H9 (cell line): ENCODE results near the gene AMBRA1. TPM values are rescaled to one million over a fixed set of nuclear protein-coding genes. Genes with fewer than 3 reads are reported as not detected.
A peak's percentile ranks its signal among the peaks of the same experiment; 100 is the strongest.

Source experiments
- DNase-seq: peaks from one replicate; pipeline ENCODE4 v3.0.0-alpha.2; 2017
- H2AFZ ChIP-seq: one replicate; pipeline ENCODE4 v1.6.1; 2013; ENCODE audit warnings: mild to moderate bottlenecking, low read length, control low read depth, moderate library complexity
- H2AK5ac ChIP-seq: 2 replicates; pipeline ENCODE4 v1.6.1; 2013; ENCODE audit warnings: low read length, control low read depth, mixed read lengths; ENCODE audit not compliant: insufficient read length
- H2BK120ac ChIP-seq: one replicate; pipeline ENCODE4 v1.6.1; 2013; ENCODE audit warnings: low read depth, mild to moderate bottlenecking, low read length, control low read depth, inconsistent platforms; ENCODE audit not compliant: poor library complexity, severe bottlenecking
- H2BK12ac ChIP-seq: 2 replicates; pipeline ENCODE4 v1.6.1; 2013; ENCODE audit warnings: low read length, control low read depth, mixed read lengths, low read depth; ENCODE audit not compliant: insufficient read length
- H2BK15ac ChIP-seq: 2 replicates; pipeline ENCODE4 v1.6.1; 2013; ENCODE audit warnings: low read depth, low read length, control low read depth
- H2BK20ac ChIP-seq: one replicate; pipeline ENCODE4 v1.6.1; 2013; ENCODE audit warnings: low read depth, mild to moderate bottlenecking, low read length, control low read depth, inconsistent platforms; ENCODE audit not compliant: poor library complexity, severe bottlenecking
- H2BK5ac ChIP-seq: 2 replicates; pipeline ENCODE4 v1.6.1; 2013; ENCODE audit warnings: low read length, control low read depth, mixed read lengths; ENCODE audit not compliant: insufficient read length
- H3K14ac ChIP-seq: 2 replicates; pipeline ENCODE4 v1.6.1; 2013; ENCODE audit warnings: low read length, control low read depth; ENCODE audit not compliant: insufficient read depth
- H3K18ac ChIP-seq: 2 replicates; pipeline ENCODE4 v1.6.1; 2013; ENCODE audit warnings: low read depth, mild to moderate bottlenecking, mixed read lengths, low read length, control low read depth; ENCODE audit not compliant: insufficient read length
- H3K23ac ChIP-seq: 2 replicates; pipeline ENCODE4 v1.6.1; 2013; ENCODE audit warnings: low read length, control low read depth, mixed read lengths, low read depth; ENCODE audit not compliant: insufficient read length
- H3K23me2 ChIP-seq: 2 replicates; pipeline ENCODE4 v1.6.1; 2013; ENCODE audit warnings: low read depth, mild to moderate bottlenecking, mixed read lengths, low read length, control low read depth; ENCODE audit not compliant: insufficient read length, poor library complexity, severe bottlenecking
- H3K27ac ChIP-seq: 2 replicates; pipeline ENCODE4 v1.5.1; 2013; ENCODE audit warnings: low read length, control low read depth, mixed read lengths, low read depth; ENCODE audit not compliant: insufficient read length
- H3K27me3 ChIP-seq: 2 replicates; pipeline ENCODE4 v1.6.1; 2013; ENCODE audit warnings: low read length, control low read depth, inconsistent platforms; ENCODE audit not compliant: insufficient read depth
- H3K4ac ChIP-seq: 2 replicates; pipeline ENCODE4 v1.6.1; 2013; ENCODE audit warnings: low read depth, mild to moderate bottlenecking, control low read depth, inconsistent platforms, low read length, moderate library complexity
- H3K4me1 ChIP-seq: 2 replicates; pipeline ENCODE4 v1.6.1; 2013; ENCODE audit warnings: low read length, control low read depth, inconsistent platforms; ENCODE audit not compliant: insufficient read depth
- H3K4me2 ChIP-seq: 2 replicates; pipeline ENCODE4 v1.6.1; 2013; ENCODE audit warnings: low read length, control low read depth, mixed read lengths; ENCODE audit not compliant: insufficient read length, insufficient read depth
- H3K56ac ChIP-seq: 2 replicates; pipeline ENCODE4 v1.6.1; 2013; ENCODE audit warnings: low read depth, mild to moderate bottlenecking, mixed read lengths, low read length, control low read depth; ENCODE audit not compliant: insufficient read length
- H3K79me1 ChIP-seq: 2 replicates; pipeline ENCODE4 v1.6.1; 2013; ENCODE audit warnings: low read depth, mild to moderate bottlenecking, moderate library complexity, low read length, control low read depth, inconsistent platforms; ENCODE audit not compliant: insufficient read depth, poor library complexity, severe bottlenecking
- H3K79me2 ChIP-seq: 2 replicates; pipeline ENCODE4 v1.6.1; 2013; ENCODE audit warnings: low read length, control low read depth, inconsistent platforms; ENCODE audit not compliant: insufficient read depth
- H3K9ac ChIP-seq: 2 replicates; pipeline ENCODE4 v1.6.1; 2013; ENCODE audit warnings: low read length, control low read depth, mixed read lengths; ENCODE audit not compliant: insufficient read length; ENCODE audit errors: extremely low read depth
- H3K9me3 ChIP-seq: one replicate; pipeline ENCODE4 v1.6.1; 2013; ENCODE audit warnings: low read depth, low read length, inconsistent platforms; ENCODE audit not compliant: control insufficient read depth
- H3T11ph ChIP-seq: one replicate; pipeline ENCODE4 v1.6.1; 2013; ENCODE audit warnings: mild to moderate bottlenecking, low read length, control low read depth, inconsistent platforms
- H4K20me1 ChIP-seq: one replicate; pipeline ENCODE4 v1.6.1; 2013; ENCODE audit not compliant: control insufficient read depth, insufficient read length, insufficient read depth
- H4K5ac ChIP-seq: 2 replicates; pipeline ENCODE4 v1.6.1; 2013; ENCODE audit warnings: low read depth, mild to moderate bottlenecking, mixed read lengths, low read length, control low read depth; ENCODE audit not compliant: insufficient read length
- H4K8ac ChIP-seq: replicated peaks from 2 replicates; pipeline ENCODE4 v1.6.1; 2013; ENCODE audit warnings: low read length, control low read depth, mixed read lengths, low read depth; ENCODE audit not compliant: insufficient read length
- H4K91ac ChIP-seq: 2 replicates; pipeline ENCODE4 v1.6.1; 2013; ENCODE audit warnings: low read depth, mild to moderate bottlenecking, moderate library complexity, mixed read lengths, low read length, control low read depth; ENCODE audit not compliant: insufficient read length
- H3K27ac Mint-ChIP-seq, 3 experiments: 2 replicates in 2 of 3; 3 replicates in 1 of 3; pipeline ENCODE4 v1.8.0; 2020 to 2021; ENCODE audit warnings: mixed read lengths in 3 of 3, mild to moderate bottlenecking in 1 of 3, moderate library complexity in 1 of 3
- H3K27me3 Mint-ChIP-seq: 2 replicates; pipeline ENCODE4 v1.8.0; 2021; ENCODE audit warnings: low read depth, mild to moderate bottlenecking, moderate library complexity, mixed read lengths
- H3K36me3 Mint-ChIP-seq, 3 experiments: 2 replicates in 2 of 3; 3 replicates in 1 of 3; pipeline ENCODE4 v1.8.0; 2020 to 2021; ENCODE audit warnings: low read depth in 3 of 3, mixed read lengths in 3 of 3; ENCODE audit not compliant: insufficient read depth in 1 of 3
- H3K4me1 Mint-ChIP-seq, 2 experiments: 2 replicates each; pipeline ENCODE4 v1.8.0; 2020; ENCODE audit warnings: mixed read lengths in 2 of 2
- H3K4me3 Mint-ChIP-seq, 2 experiments: 2 replicates in 1 of 2; 3 replicates in 1 of 2; pipeline ENCODE4 v1.8.0; 2020 to 2021; ENCODE audit warnings: mild to moderate bottlenecking in 2 of 2, mixed read lengths in 2 of 2, moderate library complexity in 1 of 2
- H3K9me3 Mint-ChIP-seq, 2 experiments: 2 replicates in 1 of 2; 3 replicates in 1 of 2; pipeline ENCODE4 v1.8.0; 2020; ENCODE audit warnings: mild to moderate bottlenecking in 2 of 2, mixed read lengths in 2 of 2, moderate library complexity in 1 of 2
- CTCF ChIP-seq: fragments of 200-600 bp; sonication (generic); conservative IDR thresholded peaks from 3 replicates; pipeline ENCODE4 v1.8.0; 2021; ENCODE audit warnings: antibody characterized with exemption, mild to moderate bottlenecking
- WGBS: extraction: QIAGEN DNeasy Blood & Tissue Kit; methylation state at CpG from one replicate; pipeline ENCODE4 v1.1.7; 2013; ENCODE audit warnings: missing lambda C conversion rate, low lambda C conversion rate, mixed read lengths; ENCODE audit not compliant: insufficient read length; ENCODE audit errors: extremely low coverage; 5-methylcytosine and 5-hydroxymethylcytosine counted together
- total RNA-seq: library from RNA; stranded (reverse); gene quantifications from 2 replicates; pipeline ENCODE4 v1.2.1, GENCODE V29; 2021

AMBRA1 gene
- total RNA-seq, 1 experiment from 2014 or later: 37.5 TPM

GRCh38 chr11:46445192-46445919 is 148.5 kb downstream of the AMBRA1 start:
- Histone ChIP-seq H3T11ph (no peak overlapping the region), H4K20me1 (no peaks in the 10 kb centered on the region), H3K79me2 (no peaks in the 10 kb centered on the region), H4K91ac (no peak overlapping the region), H3K9ac (no peak overlapping the region), H2BK5ac (no peak overlapping the region), H3K4me1 (peaks cover 10% of the 10 kb centered on the region), H3K27ac (no peak overlapping the region), H2BK120ac (no peak overlapping the region), H2AFZ (no peak overlapping the region), H3K9me3 (no peaks in the 10 kb centered on the region), H4K8ac (no peak overlapping the region), H3K23me2 (no peaks in the 10 kb centered on the region), H2BK20ac (no peak overlapping the region), H3K14ac (no peak overlapping the region), H3K18ac (no peak overlapping the region), H3K4ac (no peak overlapping the region), H2AK5ac (no peak overlapping the region), H4K5ac (no peak overlapping the region), H3K23ac (no peak overlapping the region), H3K4me2 (no peak overlapping the region), H3K27me3 (no peaks in the 10 kb centered on the region), H3K79me1 (peaks cover 6% of the 10 kb centered on the region), H3K56ac (no peak overlapping the region), H2BK12ac (no peak overlapping the region), H2BK15ac (no peak overlapping the region)
- WGBS: no CpG with 5 or more reads among the region's 4 CpGs
- Mint-ChIP-seq H3K9me3 (no peaks in the 10 kb centered on the region), H3K27me3 (no peaks in the 10 kb centered on the region), H3K27ac (0 out of 7 replicates have a peak overlapping the region, but pooled peaks of 1 of the 3 experiments have one; percentile 24), H3K36me3 (peaks cover 14 to 26% (median 20%) of the 10 kb centered on the region in 3 experiments), H3K4me3 (no peak overlapping the region), H3K4me1 (peaks cover 13 to 15% of the 10 kb centered on the region in 2 experiments)
- no peak for TF ChIP-seq CTCF
- no peak for DNase-seq
